HepG2 (cell line): ENCODE data around the gene GPR139. TPM values are rescaled to one million over a fixed set of nuclear protein-coding genes. Genes with fewer than 3 reads are reported as not detected.

ENCODE experiments used
- ATAC-seq: fragments of 200-7000 bp; cut with Tn5 transposase; 3 replicates; pipeline ENCODE4 v1.9.1; 2020; ENCODE audit warnings: mild to moderate bottlenecking, moderate library complexity
- BruUV-seq: library from RNA; stranded (reverse); fragments of 400-500 nt; replicated peaks from 2 replicates; lab custom pipeline; 2021; lab: Mats Ljungman, UMichigan
- CTCF ChIA-PET: fragments of 300-600 bp; formaldehyde crosslinking; extraction: SDS; loops from one replicate; lab custom pipeline; 2021; ENCODE audit warnings: low total read pairs, inconsistent platforms, low intra/inter-chr PET ratio; lab: Yijun Ruan, JAX
- POLR2A ChIA-PET: fragments of 350-600 bp; sonication (Branson Sonifier 250); formaldehyde crosslinking; loops from one replicate; lab custom pipeline; 2020; ENCODE audit warnings: antibody characterized with exemption, inconsistent platforms; lab: Yijun Ruan, JAX
- DNase-seq: peaks from one replicate; pipeline ENCODE4 v3.0.0-alpha.2; 2015; ENCODE audit warnings: low spot score
- FAIRE-seq: peaks from 3 replicates; lab custom pipeline; 2011; peaks lifted over from hg19 to GRCh38; lab: Jason Lieb, UNC
- H2AFZ ChIP-seq: one replicate; pipeline ENCODE4 v1.6.1; 2011; ENCODE audit warnings: low read length, inconsistent platforms
- H3K27ac ChIP-seq: fragments of 300-600 bp; 3 replicates; pipeline ENCODE4 v1.8.0; 2011; ENCODE audit warnings: mixed run types, mild to moderate bottlenecking, mixed read lengths, low read length, inconsistent platforms; ENCODE audit not compliant: insufficient read depth; ENCODE audit errors: extremely low read length
- H3K27me3 ChIP-seq, 2 experiments: fragments of 200-600 bp in 1 of 2; 2 replicates in 1 of 2; 3 replicates in 1 of 2; pipeline versions ENCODE4 v1.6.0 to v1.8.0; 2011; ENCODE audit warnings: low read length in 2 of 2, mild to moderate bottlenecking in 2 of 2, moderate library complexity in 2 of 2, inconsistent platforms in 1 of 2; ENCODE audit not compliant: insufficient read depth in 2 of 2, control insufficient read depth in 1 of 2
- H3K36me3 ChIP-seq, 2 experiments: fragments of 200-600 bp in 1 of 2; replicated peaks in 1 of 2; 2 replicates in 1 of 2; 3 replicates in 1 of 2; pipeline versions ENCODE4 v1.5.1 to v1.8.0; 2011; ENCODE audit warnings: low read length in 2 of 2, inconsistent platforms in 1 of 2; ENCODE audit not compliant: insufficient read depth in 2 of 2, control insufficient read depth in 1 of 2
- H3K4me1 ChIP-seq: 2 replicates; pipeline ENCODE4 v1.5.1; 2012; ENCODE audit warnings: low read length, inconsistent platforms; ENCODE audit not compliant: insufficient read depth
- H3K4me2 ChIP-seq: 2 replicates; pipeline ENCODE4 v1.6.0; 2011; ENCODE audit warnings: low read depth, low read length, inconsistent platforms
- H3K4me3 ChIP-seq, 3 experiments: fragments of 200-600 bp in 1 of 3; sonication (generic), shearing (Covaris generic) in 1 of 3; replicated peaks in 1 of 3; 2 replicates each; pipeline ENCODE4 v1.5.1; 2011 to 2016; ENCODE audit warnings: low read length in 3 of 3, inconsistent platforms in 2 of 3, low read depth in 2 of 3, mild to moderate bottlenecking in 2 of 3, control low read depth in 1 of 3, mixed read lengths in 1 of 3; ENCODE audit not compliant: insufficient read depth in 1 of 3
- H3K79me2 ChIP-seq: one replicate; pipeline ENCODE4 v1.6.1; 2011; ENCODE audit warnings: low read length, inconsistent platforms; ENCODE audit not compliant: insufficient read depth
- H3K9ac ChIP-seq: 2 replicates; pipeline ENCODE4 v1.6.0; 2011; ENCODE audit warnings: mild to moderate bottlenecking, low read depth, low read length, inconsistent platforms; ENCODE audit not compliant: insufficient read depth
- H3K9me3 ChIP-seq: 2 replicates; pipeline ENCODE4 v1.5.1; 2012; ENCODE audit warnings: mild to moderate bottlenecking, low read length
- H4K20me1 ChIP-seq: 2 replicates; pipeline ENCODE4 v1.6.0; 2011; ENCODE audit warnings: inconsistent platforms, mild to moderate bottlenecking, low read length, moderate library complexity; ENCODE audit not compliant: insufficient read depth
- MAFG ChIP-seq: sonication (generic); formaldehyde crosslinking; IDR thresholded peaks from 2 replicates; pipeline ENCODE4 v1.5.1; 2020; ENCODE audit warnings: mild to moderate bottlenecking, missing genetic modification reagents
- MEF2D ChIP-seq: sonication (generic); formaldehyde crosslinking; IDR thresholded peaks from 2 replicates; pipeline ENCODE4 v1.5.1; 2020; ENCODE audit warnings: mild to moderate bottlenecking, missing genetic modification reagents
- SIN3A ChIP-seq: IDR thresholded peaks from 2 replicates; pipeline ENCODE4 v1.6.1; 2011; ENCODE audit warnings: low read depth, mild to moderate bottlenecking, control low read depth, low read length, borderline replicate concordance
- XBP1 ChIP-seq: sonication (generic); formaldehyde crosslinking; IDR thresholded peaks from 2 replicates; pipeline ENCODE4 v1.5.0; 2020; ENCODE audit warnings: missing genetic modification reagents
- ZNF562 ChIP-seq: sonication (generic); formaldehyde crosslinking; IDR thresholded peaks from 2 replicates; pipeline ENCODE4 v1.8.0; 2022; ENCODE audit warnings: missing genetic modification reagents, borderline replicate concordance
- ZNF567 ChIP-seq: sonication (generic); formaldehyde crosslinking; IDR thresholded peaks from 2 replicates; pipeline ENCODE4 v1.8.1; 2023; ENCODE audit warnings: mild to moderate bottlenecking, missing genetic modification reagents, borderline replicate concordance
- ZNF678 ChIP-seq: sonication (generic); formaldehyde crosslinking; IDR thresholded peaks from 2 replicates; pipeline ENCODE4 v1.4.0; 2020; ENCODE audit warnings: mild to moderate bottlenecking, missing genetic modification reagents
- WGBS: methylation state at CpG from one replicate; pipeline ENCODE4 v1.1.6; 2017; ENCODE audit warnings: low lambda C conversion rate; 5-methylcytosine and 5-hydroxymethylcytosine counted together
- in situ Hi-C: cut with HindIII; loops from 2 replicates; pipeline ENCODE4 v1.10.0; 2017; ENCODE audit warnings: low pct_unique_long_range_greater_than_20kb; ENCODE audit not compliant: extremely low pct_ligation_motif_present
- intact Hi-C: fragments of 100-400 bp; cut with micrococcal nuclease; formaldehyde crosslinking; loops from one replicate; pipeline ENCODE4 v1.10.0; 2022; ENCODE audit not compliant: unreplicated experiment
- polyA plus RNA-seq, 8 experiments: library from polyadenylated mRNA; depleted of rRNA in 3 of 8; stranded (reverse) in 7 of 8; unstranded in 1 of 8; fragments of >200 nt; fragmentation: Illumina TruSeq in 4 of 8; extraction: Trizol in 4 of 8; gene quantifications; 2 replicates each; pipeline versions ENCODE4 v1.2.1 to v1.2.3, GENCODE V29; 2011 to 2016; ENCODE audit warnings: low read depth in 4 of 8, missing spikeins in 1 of 8, mixed read lengths in 1 of 8; ENCODE audit not compliant: insufficient read depth in 1 of 8
- total RNA-seq, 5 experiments: library from RNA; depleted of rRNA; stranded (reverse); fragments of >200 nt; fragmentation: Illumina TruSeq; extraction: Trizol; gene quantifications; 2 replicates each; pipeline ENCODE4 v1.2.3, GENCODE V29; 2016; ENCODE audit warnings: low read depth in 1 of 5
- TF ChIP-seq, protein P1 (sequence below): fragments of 450-650 bp; IDR thresholded peaks from 2 replicates; pipeline ENCODE4 v1.6.1; 2016
- TF ChIP-seq, protein P2 (sequence below): sonication (generic); formaldehyde crosslinking; IDR thresholded peaks from 2 replicates; pipeline ENCODE4 v1.8.0; 2023; ENCODE audit warnings: mild to moderate bottlenecking, missing genetic modification reagents
- TF ChIP-seq, protein P3 (sequence below): sonication (generic); formaldehyde crosslinking; conservative IDR thresholded peaks from 2 replicates; pipeline ENCODE4 v1.8.0; 2022; ENCODE audit warnings: missing genetic modification reagents

GPR139 gene
- total and polyA plus RNA-seq, 2 of the 13 experiments (the other 11 are each of a cell fraction or from before 2014, with no cell fraction given) = not detected

DNA sequence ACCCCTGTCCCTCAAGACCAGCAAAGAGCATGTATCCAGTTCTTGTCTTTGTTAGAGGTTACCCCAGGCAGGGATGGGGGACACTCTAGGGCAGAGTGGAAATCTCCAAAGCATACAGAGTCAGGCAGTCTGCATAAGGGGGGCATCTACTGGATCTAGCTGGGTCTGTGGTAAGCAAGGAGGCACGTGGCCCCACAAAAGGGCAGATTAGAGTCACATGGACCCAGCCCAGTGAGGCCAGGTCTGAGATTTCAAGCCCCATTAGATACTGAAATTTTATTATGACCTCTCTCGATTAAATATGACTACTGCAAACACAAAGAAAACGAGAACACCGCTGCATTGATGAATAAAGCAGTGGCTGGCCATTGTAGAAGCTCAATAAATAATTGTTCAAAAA, 1.6 kb upstream of the GPR139 start:
- FAIRE-seq (no peak), DNase-seq (no peak), ATAC-seq (no peak)
- in situ Hi-C loops (no loop called here), intact Hi-C loops (no loop called here)
- Histone ChIP-seq H3K27ac (no peak overlapping the region), H3K9ac (no peak overlapping the region), H3K36me3 (no peaks in the 10 kb centered on the region), H3K4me1 (no peaks in the 10 kb centered on the region), H3K27me3 (peaks cover 10 to 55% of the 10 kb centered on the region in 2 experiments; a peak in 3 of 5 replicates), H3K79me2 (no peaks in the 10 kb centered on the region), H4K20me1 (no peaks in the 10 kb centered on the region), H3K4me2 (no peak overlapping the region), H3K9me3 (no peaks in the 10 kb centered on the region), H3K4me3 (no peak overlapping the region), H2AFZ (no peak overlapping the region)
- no TSS peak for BruUV-seq
- TF ChIP-seq, protein P1, sequence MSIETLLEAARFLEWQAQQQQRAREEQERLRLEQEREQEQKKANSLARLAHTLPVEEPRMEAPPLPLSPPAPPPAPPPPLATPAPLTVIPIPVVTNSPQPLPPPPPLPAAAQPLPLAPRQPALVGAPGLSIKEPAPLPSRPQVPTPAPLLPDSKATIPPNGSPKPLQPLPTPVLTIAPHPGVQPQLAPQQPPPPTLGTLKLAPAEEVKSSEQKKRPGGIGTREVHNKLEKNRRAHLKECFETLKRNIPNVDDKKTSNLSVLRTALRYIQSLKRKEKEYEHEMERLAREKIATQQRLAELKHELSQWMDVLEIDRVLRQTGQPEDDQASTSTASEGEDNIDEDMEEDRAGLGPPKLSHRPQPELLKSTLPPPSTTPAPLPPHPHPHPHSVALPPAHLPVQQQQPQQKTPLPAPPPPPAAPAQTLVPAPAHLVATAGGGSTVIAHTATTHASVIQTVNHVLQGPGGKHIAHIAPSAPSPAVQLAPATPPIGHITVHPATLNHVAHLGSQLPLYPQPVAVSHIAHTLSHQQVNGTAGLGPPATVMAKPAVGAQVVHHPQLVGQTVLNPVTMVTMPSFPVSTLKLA = peak; percentile 96
- no peak for TF ChIP-seq ZNF567 (CRISPR knock-in tag)
- CTCF ChIA-PET = no interaction called here
- POLR2A ChIA-PET = no interaction called here
- 0% methylated on average over 4 of the region's 4 CpGs for WGBS

DNA sequence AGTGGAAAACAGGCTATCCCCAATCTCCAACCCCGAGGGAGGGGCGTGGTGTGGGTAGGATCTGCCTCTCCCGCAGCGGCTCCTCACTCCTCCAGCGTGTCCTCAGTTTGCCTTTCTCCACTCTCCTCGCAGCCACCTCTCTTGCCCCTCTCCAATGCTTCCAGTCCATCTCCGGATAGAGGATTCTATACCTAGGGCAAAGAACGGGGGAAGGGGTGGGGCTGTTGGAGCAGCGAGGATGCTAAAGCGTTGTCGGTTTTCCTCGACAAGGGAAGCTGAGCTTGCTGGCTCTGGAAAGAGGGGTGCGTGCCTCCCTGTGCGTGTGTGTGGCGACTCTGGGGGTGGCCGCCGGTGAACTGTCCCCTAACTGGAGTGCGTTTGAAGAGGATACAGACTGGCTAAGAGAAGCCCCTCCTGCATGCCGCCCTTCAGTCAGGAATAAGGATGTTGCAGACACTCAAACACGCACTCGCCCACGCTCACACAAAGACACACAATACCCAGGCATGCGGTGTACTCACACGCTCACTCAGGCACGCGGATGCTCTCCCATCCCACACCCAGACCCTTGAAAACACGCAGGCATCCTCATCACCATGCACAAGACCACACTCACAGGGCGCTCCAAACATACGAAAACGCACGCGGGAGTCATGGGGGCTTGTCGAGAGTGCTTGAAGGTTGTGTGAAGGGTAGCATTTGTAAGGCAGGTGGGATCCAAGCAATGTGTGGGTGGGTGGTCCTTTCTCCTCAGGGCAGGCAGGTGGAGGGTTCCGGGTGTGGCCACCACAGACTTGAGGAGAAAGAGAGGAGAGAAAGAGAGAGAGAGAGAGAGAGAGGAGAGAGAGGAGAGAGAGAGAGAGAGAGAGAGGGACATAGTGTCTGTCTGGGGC, 655 bp upstream of the GPR139 start:
- DNase-seq (no peak), ATAC-seq (no peak; the same call in 2 of the 3 replicates), FAIRE-seq (no peak)
- no TSS peak for BruUV-seq
- Histone ChIP-seq H3K27me3 (peaks cover 10 to 59% of the 10 kb centered on the region in 2 experiments; a peak in 3 of 5 replicates), H3K9ac (no peak overlapping the region), H3K4me2 (no peak overlapping the region), H3K4me1 (no peaks in the 10 kb centered on the region), H2AFZ (no peak overlapping the region), H3K9me3 (no peaks in the 10 kb centered on the region), H3K79me2 (no peaks in the 10 kb centered on the region), H3K27ac (no peak overlapping the region), H3K4me3 (no peak overlapping the region), H3K36me3 (no peaks in the 10 kb centered on the region), H4K20me1 (no peaks in the 10 kb centered on the region)
- intact Hi-C loops = no loop called here
- in situ Hi-C loops = no loop called here
- ChIA-PET CTCF (no interaction called here), POLR2A (no interaction called here)
- WGBS = 14% methylated on average over 30 of the region's 34 CpGs
- TF ChIP-seq, protein P2, sequence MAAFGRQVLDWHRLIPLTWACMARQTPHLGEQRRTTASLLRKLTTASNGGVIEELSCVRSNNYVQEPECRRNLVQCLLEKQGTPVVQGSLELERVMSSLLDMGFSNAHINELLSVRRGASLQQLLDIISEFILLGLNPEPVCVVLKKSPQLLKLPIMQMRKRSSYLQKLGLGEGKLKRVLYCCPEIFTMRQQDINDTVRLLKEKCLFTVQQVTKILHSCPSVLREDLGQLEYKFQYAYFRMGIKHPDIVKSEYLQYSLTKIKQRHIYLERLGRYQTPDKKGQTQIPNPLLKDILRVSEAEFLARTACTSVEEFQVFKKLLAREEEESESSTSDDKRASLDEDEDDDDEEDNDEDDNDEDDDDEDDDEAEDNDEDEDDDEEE (CRISPR knock-in tag) = no peak
- TF ChIP-seq, protein P3, sequence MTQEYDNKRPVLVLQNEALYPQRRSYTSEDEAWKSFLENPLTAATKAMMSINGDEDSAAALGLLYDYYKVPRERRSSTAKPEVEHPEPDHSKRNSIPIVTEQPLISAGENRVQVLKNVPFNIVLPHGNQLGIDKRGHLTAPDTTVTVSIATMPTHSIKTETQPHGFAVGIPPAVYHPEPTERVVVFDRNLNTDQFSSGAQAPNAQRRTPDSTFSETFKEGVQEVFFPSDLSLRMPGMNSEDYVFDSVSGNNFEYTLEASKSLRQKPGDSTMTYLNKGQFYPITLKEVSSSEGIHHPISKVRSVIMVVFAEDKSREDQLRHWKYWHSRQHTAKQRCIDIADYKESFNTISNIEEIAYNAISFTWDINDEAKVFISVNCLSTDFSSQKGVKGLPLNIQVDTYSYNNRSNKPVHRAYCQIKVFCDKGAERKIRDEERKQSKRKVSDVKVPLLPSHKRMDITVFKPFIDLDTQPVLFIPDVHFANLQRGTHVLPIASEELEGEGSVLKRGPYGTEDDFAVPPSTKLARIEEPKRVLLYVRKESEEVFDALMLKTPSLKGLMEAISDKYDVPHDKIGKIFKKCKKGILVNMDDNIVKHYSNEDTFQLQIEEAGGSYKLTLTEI = no peak
- no peak for TF ChIP-seq SIN3A
- TF ChIP-seq ZNF562 = no peak
- no peak for TF ChIP-seq MEF2D (CRISPR knock-in tag)
- TF ChIP-seq ZNF678 = no peak
- no peak for TF ChIP-seq MAFG
- TF ChIP-seq XBP1 (CRISPR knock-in tag) = no peak
